CD14-positive monocyte (primary cell): ENCODE results near the gene ADAR. TPM values are rescaled to one million over a fixed set of nuclear protein-coding genes. Genes with fewer than 3 reads are reported as not detected.

Source experiments
- DNase-seq, 3 donors: peaks; one replicate each; pipeline ENCODE4 v3.0.0-alpha.2; 2011 to 2022
- H2AFZ ChIP-seq: 2 replicates; pipeline ENCODE4 v1.6.0; 2012; ENCODE audit warnings: mild to moderate bottlenecking, low read depth, low read length, inconsistent platforms; ENCODE audit not compliant: insufficient read depth, poor library complexity, severe bottlenecking
- H3K27ac ChIP-seq, 2 donors: 1 replicate in 1 of 2; 2 replicates in 1 of 2; pipeline ENCODE4 v1.5.1; 2012 to 2013; ENCODE audit warnings: low read length in 2 of 2, control low read depth in 1 of 2, inconsistent platforms in 1 of 2, low read depth in 1 of 2, mild to moderate bottlenecking in 1 of 2
- H3K27me3 ChIP-seq, 2 donors: one replicate each; pipeline versions ENCODE4 v1.6.0 to v1.6.1; 2011 to 2013; ENCODE audit warnings: low read length in 2 of 2; ENCODE audit not compliant: control insufficient read depth in 2 of 2, insufficient read depth in 2 of 2
- H3K36me3 ChIP-seq, 2 donors: replicated peaks in 1 of 2; 1 replicate in 1 of 2; 2 replicates in 1 of 2; pipeline versions ENCODE4 v1.5.1 to v1.6.1; 2012 to 2013; ENCODE audit warnings: low read length in 2 of 2, control low read depth in 1 of 2, inconsistent platforms in 1 of 2, mild to moderate bottlenecking in 1 of 2; ENCODE audit not compliant: insufficient read depth in 2 of 2, control insufficient read depth in 1 of 2
- H3K4me1 ChIP-seq, 2 donors: 1 replicate in 1 of 2; 2 replicates in 1 of 2; pipeline versions ENCODE4 v1.5.1 to v1.6.1; 2012 to 2013; ENCODE audit warnings: low read length in 2 of 2, control low read depth in 1 of 2, inconsistent platforms in 1 of 2, mild to moderate bottlenecking in 1 of 2, moderate library complexity in 1 of 2; ENCODE audit not compliant: insufficient read depth in 2 of 2, control insufficient read depth in 1 of 2
- H3K4me2 ChIP-seq: replicated peaks from 2 replicates; pipeline ENCODE3; 2012; ENCODE audit warnings: low read length, moderate library complexity, mild to moderate bottlenecking; ENCODE audit not compliant: poor library complexity, severe bottlenecking; ENCODE audit errors: extremely low read depth
- H3K4me3 ChIP-seq, 3 experiments: fragments of 200-600 bp in 1 of 3; sonication (generic) in 1 of 3; replicated peaks in 1 of 3; 1 replicate in 2 of 3; 2 replicates in 1 of 3; pipeline ENCODE4 v1.5.1; 2011 to 2013; ENCODE audit warnings: low read length in 3 of 3, mild to moderate bottlenecking in 3 of 3, control low read depth in 2 of 3, low read depth in 2 of 3, inconsistent platforms in 1 of 3, moderate library complexity in 1 of 3
- H3K79me2 ChIP-seq: 2 replicates; pipeline ENCODE4 v1.6.0; 2012; ENCODE audit warnings: mild to moderate bottlenecking, control low read depth, inconsistent platforms, low read length, moderate library complexity; ENCODE audit not compliant: insufficient read depth
- H3K9ac ChIP-seq: 2 replicates; pipeline ENCODE4 v1.6.0; 2017; ENCODE audit warnings: low read length, mild to moderate bottlenecking; ENCODE audit not compliant: insufficient read depth, poor library complexity, severe bottlenecking
- H3K9me3 ChIP-seq, 2 donors: replicated peaks in 1 of 2; 1 replicate in 1 of 2; 2 replicates in 1 of 2; pipeline versions ENCODE4 v1.5.1 to v1.6.1; 2012 to 2013; ENCODE audit warnings: low read length in 2 of 2, control low read depth in 1 of 2; ENCODE audit not compliant: control insufficient read depth in 1 of 2, insufficient read depth in 1 of 2
- H4K20me1 ChIP-seq: 2 replicates; pipeline ENCODE4 v1.6.0; 2012; ENCODE audit warnings: mild to moderate bottlenecking, low read length, control low read depth, moderate library complexity; ENCODE audit not compliant: insufficient read depth
- H3K27ac Mint-ChIP-seq, 7 donors: one replicate each; pipeline ENCODE4 v1.8.0; 2020; ENCODE audit warnings: mild to moderate bottlenecking in 7 of 7, mixed read lengths in 7 of 7, moderate library complexity in 6 of 7, inconsistent platforms in 2 of 7
- H3K27me3 Mint-ChIP-seq, 3 donors: one replicate each; pipeline ENCODE4 v1.8.0; 2021 to 2022; ENCODE audit warnings: low read depth in 3 of 3, mild to moderate bottlenecking in 3 of 3, mixed read lengths in 3 of 3, moderate library complexity in 3 of 3, inconsistent platforms in 1 of 3
- H3K36me3 Mint-ChIP-seq, 2 donors: one replicate each; pipeline ENCODE4 v1.8.0; 2020; ENCODE audit warnings: mixed read lengths in 2 of 2, inconsistent platforms in 1 of 2, mild to moderate bottlenecking in 1 of 2
- H3K4me1 Mint-ChIP-seq: one replicate; pipeline ENCODE4 v1.8.0; 2020; ENCODE audit warnings: mild to moderate bottlenecking, mixed read lengths
- H3K4me3 Mint-ChIP-seq, 2 donors: one replicate each; pipeline ENCODE4 v1.8.0; 2020; ENCODE audit warnings: mild to moderate bottlenecking in 2 of 2, mixed read lengths in 2 of 2, moderate library complexity in 1 of 2
- H3K9me3 Mint-ChIP-seq, 7 donors: one replicate each; pipeline ENCODE4 v1.8.0; 2020 to 2022; ENCODE audit warnings: mixed read lengths in 7 of 7, mild to moderate bottlenecking in 6 of 7, moderate library complexity in 6 of 7, inconsistent platforms in 2 of 7
- WGBS: methylation state at CpG from one replicate; pipeline ENCODE4 v1.1.5; 2013; ENCODE audit warnings: missing lambda C conversion rate; ENCODE audit not compliant: insufficient coverage; 5-methylcytosine and 5-hydroxymethylcytosine counted together
- intact Hi-C, 2 donors: fragments of 100-400 bp; cut with micrococcal nuclease; formaldehyde crosslinking; loops; one replicate each; pipeline versions ENCODE4 v1.15.0 to v1.15.1; 2023
- polyA plus RNA-seq, 3 donors: library from polyadenylated mRNA; depleted of rRNA in 1 of 3; unstranded in 2 of 3; stranded (reverse) in 1 of 3; fragments of 300-500 nt in 2 of 3; fragments of >200 nt in 1 of 3; fragmentation: Illumina TruSeq in 2 of 3; gene quantifications; 1 replicate in 2 of 3; 2 replicates in 1 of 3; pipeline ENCODE4 v1.2.3, GENCODE V29; 2012 to 2021
- TF ChIP-seq, protein P1 (sequence below): fragments of 200-600 bp; IDR thresholded peaks from one replicate; pipeline ENCODE4 v1.8.0; 2022; ENCODE audit warnings: antibody characterized with exemption, mild to moderate bottlenecking

The ADAR gene
- polyA plus RNA-seq, 3 donors = 57.3 to 100 (median 91.6) TPM

DNA sequence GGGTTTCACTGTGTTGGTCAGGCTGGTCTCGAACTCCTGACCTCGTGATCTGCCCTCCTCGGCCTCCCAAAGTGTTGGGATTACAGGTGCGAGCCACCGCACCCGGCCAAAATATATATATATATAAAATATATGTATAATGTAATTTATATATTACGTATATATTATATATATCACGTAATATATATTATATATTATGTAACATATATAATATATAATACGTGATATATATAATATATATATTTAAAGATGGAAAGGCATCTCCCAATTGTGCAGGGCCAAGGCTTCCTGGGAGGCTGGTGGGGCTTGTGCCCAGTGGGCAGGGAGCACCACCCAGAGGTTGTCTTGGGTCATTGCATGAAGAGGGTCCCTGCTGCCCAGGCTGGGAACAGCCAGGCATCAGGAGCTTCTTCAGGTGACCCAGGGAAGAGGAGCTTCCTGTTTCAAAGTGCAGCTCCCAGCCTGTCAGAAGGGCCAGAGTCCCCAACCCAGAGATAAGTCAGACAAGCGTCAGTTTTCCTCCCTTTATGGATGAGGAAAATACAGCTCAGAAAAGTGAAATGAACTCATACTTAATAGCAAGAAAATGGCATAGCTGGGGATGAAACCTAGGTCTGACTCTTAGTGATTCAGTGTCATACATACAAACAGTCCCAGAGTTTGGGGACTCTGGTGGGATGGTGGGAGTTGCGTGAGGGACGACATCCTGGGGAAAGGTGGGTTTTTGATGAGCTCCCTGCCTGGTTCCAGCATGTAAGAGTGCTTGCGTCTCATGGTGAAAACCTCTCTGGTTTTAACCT is 61.5 kb downstream of the ADAR start:
- Histone ChIP-seq H3K36me3 (peaks cover 26 to 39% of the 10 kb centered on the region in 2 donors), H3K4me3 (no peak overlapping the region), H2AFZ (no peak overlapping the region), H3K9ac (no peak overlapping the region), H3K9me3 (no peaks in the 10 kb centered on the region), H3K4me2 (no peak overlapping the region), H4K20me1 (peaks cover 36% of the 10 kb centered on the region), H3K27ac (no peak overlapping the region), H3K79me2 (no peaks in the 10 kb centered on the region), H3K27me3 (no peaks in the 10 kb centered on the region), H3K4me1 (peaks cover 3 to 11% of the 10 kb centered on the region in 2 donors)
- Mint-ChIP-seq H3K9me3 (no peaks in the 10 kb centered on the region), H3K4me3 (no peak overlapping the region), H3K27ac (no peak overlapping the region), H3K27me3 (peaks cover 0 to 6% (median 6%) of the 10 kb centered on the region in 3 donors), H3K36me3 (peaks cover 30 to 31% of the 10 kb centered on the region in 2 donors), H3K4me1 (peaks cover 19% of the 10 kb centered on the region)
- WGBS = no CpG with 5 or more reads among the region's 13 CpGs
- peak; percentile 32 to 63 (median 52) for DNase-seq
- intact Hi-C loops = loop anchor here (1.0 to 2.0 kb wide), 2 partner anchors 66 kb away; no protein-coding TSS in a partner anchor
- TF ChIP-seq, protein P1, sequence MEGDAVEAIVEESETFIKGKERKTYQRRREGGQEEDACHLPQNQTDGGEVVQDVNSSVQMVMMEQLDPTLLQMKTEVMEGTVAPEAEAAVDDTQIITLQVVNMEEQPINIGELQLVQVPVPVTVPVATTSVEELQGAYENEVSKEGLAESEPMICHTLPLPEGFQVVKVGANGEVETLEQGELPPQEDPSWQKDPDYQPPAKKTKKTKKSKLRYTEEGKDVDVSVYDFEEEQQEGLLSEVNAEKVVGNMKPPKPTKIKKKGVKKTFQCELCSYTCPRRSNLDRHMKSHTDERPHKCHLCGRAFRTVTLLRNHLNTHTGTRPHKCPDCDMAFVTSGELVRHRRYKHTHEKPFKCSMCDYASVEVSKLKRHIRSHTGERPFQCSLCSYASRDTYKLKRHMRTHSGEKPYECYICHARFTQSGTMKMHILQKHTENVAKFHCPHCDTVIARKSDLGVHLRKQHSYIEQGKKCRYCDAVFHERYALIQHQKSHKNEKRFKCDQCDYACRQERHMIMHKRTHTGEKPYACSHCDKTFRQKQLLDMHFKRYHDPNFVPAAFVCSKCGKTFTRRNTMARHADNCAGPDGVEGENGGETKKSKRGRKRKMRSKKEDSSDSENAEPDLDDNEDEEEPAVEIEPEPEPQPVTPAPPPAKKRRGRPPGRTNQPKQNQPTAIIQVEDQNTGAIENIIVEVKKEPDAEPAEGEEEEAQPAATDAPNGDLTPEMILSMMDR = peak; percentile 86

DNA sequence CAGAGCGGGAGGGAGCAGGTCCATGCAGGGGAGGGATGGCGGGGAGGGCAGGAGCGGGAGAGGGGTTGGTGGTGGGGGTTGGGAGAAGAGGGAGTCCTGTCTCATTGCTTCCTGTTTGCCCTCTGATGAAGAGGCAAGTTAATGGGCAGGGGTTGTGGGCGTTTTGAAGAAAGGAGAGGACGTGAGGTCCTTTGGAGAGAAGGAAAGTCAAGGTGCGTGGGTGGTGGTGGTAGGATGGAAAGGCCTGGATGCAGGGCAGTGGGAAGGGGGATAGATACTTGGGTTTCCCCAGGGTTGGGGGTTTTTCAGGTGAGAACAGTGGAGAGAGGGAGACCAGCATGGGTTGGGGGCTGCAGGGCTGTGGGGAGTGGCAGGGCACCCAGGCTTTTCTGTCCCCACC is 66.8 kb downstream of the ADAR start:
- intact Hi-C loops = no loop called here
- peaks cover 8 to 12% (median 11%) of the 10 kb centered on the region in 3 donors for H3K27me3 Mint-ChIP-seq
- H3K36me3 Mint-ChIP-seq = no peaks in the 10 kb centered on the region
- H3K4me3 Mint-ChIP-seq = no peak overlapping the region
- 81% methylated on average over 6 of the region's 6 CpGs for WGBS
- Histone ChIP-seq H3K4me1 (no peaks in the 10 kb centered on the region), H3K27ac (no peak overlapping the region), H3K4me2 (no peak overlapping the region), H3K4me3 (no peak overlapping the region), H3K36me3 (no peaks in the 10 kb centered on the region), H3K79me2 (no peaks in the 10 kb centered on the region), H2AFZ (no peak overlapping the region), H4K20me1 (no peaks in the 10 kb centered on the region), H3K27me3 (no peaks in the 10 kb centered on the region), H3K9ac (no peak overlapping the region), H3K9me3 (no peaks in the 10 kb centered on the region)
- peak overlapping the region in 1 of 7 donors; percentile 31 for H3K27ac Mint-ChIP-seq
- peaks cover 0 to 3% (median 0%) of the 10 kb centered on the region in 7 donors for H3K9me3 Mint-ChIP-seq
- TF ChIP-seq, protein P1 = no peak
- no peaks in the 10 kb centered on the region for H3K4me1 Mint-ChIP-seq
- DNase-seq = no peak
